HEK293T (cell line): ENCODE data around the gene GTF2H4.

Source experiments
- CTCF ChIA-PET: fragments of 350-600 bp; formaldehyde crosslinking; extraction: SDS; loops from one replicate; lab custom pipeline; 2021; ENCODE audit warnings: antibody characterized with exemption, inconsistent platforms; lab: Yijun Ruan, JAX
- POLR2A ChIA-PET: fragments of 350-600 bp; formaldehyde crosslinking; extraction: SDS; loops from one replicate; lab custom pipeline; 2020; ENCODE audit warnings: antibody characterized with exemption, inconsistent platforms; lab: Yijun Ruan, JAX
- DNase-seq: peaks from one replicate; pipeline ENCODE4 v3.0.0; 2012; ENCODE audit warnings: mixed read lengths; ENCODE audit errors: extremely low spot score
- BHLHE40 ChIP-seq: fragments of 450-650 bp; IDR thresholded peaks from 2 replicates; pipeline ENCODE4 v1.6.1; 2016; ENCODE audit warnings: mild to moderate bottlenecking, moderate library complexity, borderline replicate concordance
- CTBP1 ChIP-seq: fragments of 450-650 bp; IDR thresholded peaks from 2 replicates; pipeline ENCODE4 v1.6.1; 2016; ENCODE audit warnings: borderline replicate concordance
- FOXA1 ChIP-seq: fragments of 450-650 bp; IDR thresholded peaks from 2 replicates; pipeline ENCODE4 v1.6.1; 2016; ENCODE audit warnings: mild to moderate bottlenecking
- FOXK2 ChIP-seq: fragments of 450-650 bp; IDR thresholded peaks from 2 replicates; pipeline ENCODE4 v1.6.1; 2016; ENCODE audit warnings: mild to moderate bottlenecking
- FOXM1 ChIP-seq: fragments of 450-650 bp; IDR thresholded peaks from 2 replicates; pipeline ENCODE4 v1.6.1; 2017; ENCODE audit warnings: mild to moderate bottlenecking, borderline replicate concordance
- HDGF ChIP-seq: fragments of 450-650 bp; IDR thresholded peaks from 2 replicates; pipeline ENCODE4 v1.6.1; 2017; ENCODE audit warnings: antibody characterized with exemption, borderline replicate concordance
- L3MBTL2 ChIP-seq: fragments of 450-650 bp; conservative IDR thresholded peaks from 2 replicates; pipeline ENCODE4 v1.6.1; 2016; ENCODE audit warnings: mild to moderate bottlenecking
- LEF1 ChIP-seq: fragments of 450-650 bp; IDR thresholded peaks from 2 replicates; pipeline ENCODE4 v1.6.1; 2017; ENCODE audit warnings: mild to moderate bottlenecking, borderline replicate concordance
- NFRKB ChIP-seq: fragments of 450-650 bp; IDR thresholded peaks from 2 replicates; pipeline ENCODE4 v1.6.1; 2016; ENCODE audit warnings: mild to moderate bottlenecking, moderate library complexity
- PKNOX1 ChIP-seq: fragments of 450-650 bp; IDR thresholded peaks from 2 replicates; pipeline ENCODE4 v1.6.1; 2016
- SP1 ChIP-seq: fragments of 450-650 bp; IDR thresholded peaks from 2 replicates; pipeline ENCODE4 v1.6.1; 2017
- TARDBP ChIP-seq: fragments of 450-650 bp; IDR thresholded peaks from 2 replicates; pipeline ENCODE4 v1.6.1; 2016
- ZNF384 ChIP-seq: fragments of 450-650 bp; IDR thresholded peaks from 2 replicates; pipeline ENCODE4 v1.6.1; 2016

The GTF2H4 gene

GRCh38 chr6:30962716-30963115 lies 54.7 kb downstream of the GTF2H4 start:
- DNase-seq, result no peak
- no peak for TF ChIP-seq PKNOX1
- no peak for TF ChIP-seq CTBP1
- no peak for TF ChIP-seq BHLHE40
- no peak for TF ChIP-seq L3MBTL2
- TF ChIP-seq HDGF, result no peak
- TF ChIP-seq FOXK2, result no peak
- TF ChIP-seq NFRKB, result no peak
- TF ChIP-seq LEF1, result no peak
- no peak for TF ChIP-seq ZNF384
- TF ChIP-seq FOXM1, result no peak
- TF ChIP-seq FOXA1, result no peak
- TF ChIP-seq TARDBP, result no peak
- POLR2A ChIA-PET, result no interaction called here
- CTCF ChIA-PET, result no interaction called here

GRCh38 chr6:30963641-30964040 lies 55.6 kb downstream of the GTF2H4 start:
- DNase-seq, result no peak
- ChIA-PET CTCF (interaction anchor here (1.0 kb wide), 1 partner anchor 21 kb away, joined by 3 read pairs; no protein-coding TSS in a partner anchor), POLR2A (no interaction called here)
- no peak for TF ChIP-seq LEF1
- TF ChIP-seq HDGF, result no peak
- no peak for TF ChIP-seq SP1
- no peak for TF ChIP-seq BHLHE40
